IgD-negative memory B cell (primary cell): Measurements from ENCODE around the gene CACNB4. TPM values are rescaled to one million over a fixed set of nuclear protein-coding genes. Genes with fewer than 3 reads are reported as not detected.
"Not testable (repeated sequence)": the region's sequence is repeated elsewhere in the genome, so short reads cannot be mapped to it uniquely, and the experiment has no call there.

ENCODE experiments used
- H3K27ac Mint-ChIP-seq, 3 donors: one replicate each; pipeline ENCODE4 v1.8.0; 2020 to 2022; ENCODE audit warnings: mild to moderate bottlenecking in 3 of 3, mixed read lengths in 3 of 3, moderate library complexity in 1 of 3
- H3K27me3 Mint-ChIP-seq: one replicate; pipeline ENCODE4 v1.8.0; 2021; ENCODE audit warnings: mixed read lengths
- H3K36me3 Mint-ChIP-seq: one replicate; pipeline ENCODE4 v1.8.0; 2020; ENCODE audit warnings: mild to moderate bottlenecking, mixed read lengths
- H3K4me1 Mint-ChIP-seq, 3 donors: one replicate each; pipeline ENCODE4 v1.8.0; 2020 to 2022; ENCODE audit warnings: mixed read lengths in 3 of 3, mild to moderate bottlenecking in 1 of 3
- H3K4me3 Mint-ChIP-seq, 4 donors: one replicate each; pipeline ENCODE4 v1.8.0; 2020 to 2022; ENCODE audit warnings: mild to moderate bottlenecking in 4 of 4, mixed read lengths in 4 of 4, moderate library complexity in 3 of 4
- H3K9me3 Mint-ChIP-seq, 3 donors: one replicate each; pipeline ENCODE4 v1.8.0; 2020 to 2021; ENCODE audit warnings: mixed read lengths in 3 of 3, mild to moderate bottlenecking in 1 of 3
- polyA plus RNA-seq: library from polyadenylated mRNA; unstranded; fragments of 300-500 nt; fragmentation: Illumina TruSeq; gene quantifications from one replicate; pipeline ENCODE4 v1.2.3, GENCODE V29; 2021

CACNB4 gene
- polyA plus RNA-seq, 1 donor from 2014 or later, result 0.43 TPM

DNA sequence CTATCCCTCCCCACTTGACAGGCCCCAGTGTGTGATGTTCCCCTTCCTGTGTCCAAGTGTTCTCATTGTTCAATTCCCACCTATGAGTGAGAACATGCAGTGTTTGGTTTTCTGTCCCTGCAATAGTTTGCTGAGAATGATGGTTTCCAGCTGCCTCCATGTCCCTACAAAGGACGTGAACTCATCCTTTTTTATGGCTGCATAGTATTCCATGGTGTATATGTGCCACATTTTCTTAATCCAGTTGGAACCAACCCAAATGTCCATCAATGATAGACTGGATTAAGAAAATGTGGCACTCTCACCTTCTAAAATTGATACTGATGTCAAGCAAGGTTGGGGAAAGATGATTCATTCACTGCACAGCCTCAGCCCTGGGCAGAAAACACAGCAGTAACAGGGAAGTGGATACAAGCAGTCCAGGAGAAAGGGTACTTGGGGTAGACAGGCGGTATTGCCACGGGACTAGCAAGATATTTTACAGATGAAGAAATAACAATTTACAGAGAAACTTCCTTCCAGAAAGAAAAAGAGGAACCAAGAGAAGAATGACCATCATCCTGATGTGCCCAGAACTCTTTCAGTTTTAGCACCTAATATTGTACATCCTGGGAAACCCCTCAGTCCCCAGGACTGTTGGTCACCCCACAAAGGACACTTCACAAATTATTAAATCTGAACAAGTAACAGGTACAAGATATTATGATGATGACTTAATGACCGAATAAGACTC is 68.1 kb downstream of the CACNB4 start:
- H3K9me3 Mint-ChIP-seq, H3K4me3 Mint-ChIP-seq: not testable (repeated sequence)
- peaks cover 22% of the 10 kb centered on the region for H3K27me3 Mint-ChIP-seq

DNA sequence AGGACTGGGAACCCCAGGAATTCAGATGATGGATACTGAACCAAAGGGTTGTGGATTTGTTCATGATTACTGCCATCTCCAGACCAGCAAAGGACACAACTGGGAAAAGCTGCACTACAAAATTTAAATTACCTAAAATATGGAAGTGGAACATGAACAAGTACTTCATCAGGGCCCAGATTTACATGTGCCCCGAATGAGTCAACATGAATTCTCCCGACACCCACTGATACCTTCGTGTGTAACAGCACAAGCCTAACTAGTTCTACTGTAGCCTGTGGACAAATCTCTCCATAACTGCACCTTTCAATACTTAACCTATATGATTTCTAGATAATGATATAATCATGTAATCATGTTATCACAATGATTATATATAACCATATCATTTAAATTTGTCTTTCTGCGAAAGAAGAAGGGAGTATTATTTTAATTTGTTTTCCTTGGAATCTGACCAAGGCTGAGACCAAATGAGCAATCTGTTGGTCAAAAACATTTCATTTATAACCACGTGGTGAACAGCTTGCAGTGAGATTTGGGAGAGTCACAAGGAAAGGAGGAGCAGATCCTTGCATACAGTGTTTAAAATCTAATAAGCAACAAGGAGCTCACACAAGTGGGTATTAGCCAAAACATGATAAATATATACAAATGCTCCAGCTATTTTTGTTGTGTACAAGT is 70.5 kb downstream of the CACNB4 start:
- H3K36me3 Mint-ChIP-seq, result no peaks in the 10 kb centered on the region
- no peak overlapping the region for H3K27ac Mint-ChIP-seq
- H3K4me1 Mint-ChIP-seq, result peaks cover 3 to 5% (median 4%) of the 10 kb centered on the region in 3 donors
- no peaks in the 10 kb centered on the region for H3K9me3 Mint-ChIP-seq
- peaks cover 22% of the 10 kb centered on the region for H3K27me3 Mint-ChIP-seq
- H3K4me3 Mint-ChIP-seq, result no peak overlapping the region

More for the DNA sequence above, 68.1 kb downstream of the CACNB4 start:
- peak overlapping the region in 1 of 3 donors; percentile 63 for H3K27ac Mint-ChIP-seq
- not testable (repeated sequence) for H3K4me1 Mint-ChIP-seq, H3K36me3 Mint-ChIP-seq

DNA sequence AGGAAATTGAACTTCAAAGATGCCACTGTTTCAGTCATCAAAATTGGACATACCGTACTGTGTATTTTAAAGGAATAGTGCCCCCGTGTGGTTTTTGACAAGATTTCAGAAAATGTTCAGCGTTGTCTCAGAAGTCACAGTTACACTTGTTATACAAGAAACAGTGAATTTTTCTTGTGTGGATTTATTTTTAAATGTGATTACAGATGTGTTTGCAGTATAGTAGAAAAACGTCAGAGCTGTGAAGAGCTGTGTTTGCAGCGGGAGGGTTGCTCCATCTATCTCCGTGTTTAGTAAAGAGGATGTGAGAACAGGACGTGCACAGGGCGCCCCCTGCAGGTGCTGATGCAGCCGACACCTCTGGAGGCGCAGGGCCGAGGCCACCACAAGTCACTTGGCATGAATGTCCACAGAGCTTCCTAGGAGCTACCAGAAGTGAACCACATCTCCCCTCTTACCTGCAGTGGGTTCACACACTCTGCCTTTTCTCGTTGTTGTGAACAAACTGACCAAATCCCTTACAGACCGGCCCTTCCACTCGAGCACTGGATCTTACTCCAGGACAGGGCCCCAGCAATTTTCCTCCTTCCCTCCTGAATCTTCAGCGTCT is 73.1 kb downstream of the CACNB4 start:
- no peak overlapping the region for H3K27ac Mint-ChIP-seq
- H3K9me3 Mint-ChIP-seq, result no peaks in the 10 kb centered on the region
- peaks cover 24% of the 10 kb centered on the region for H3K27me3 Mint-ChIP-seq
- H3K4me3 Mint-ChIP-seq, result peak overlapping the region; percentile 21 to 92 (median 80)
- peaks cover 2 to 5% (median 2%) of the 10 kb centered on the region in 3 donors for H3K4me1 Mint-ChIP-seq
- H3K36me3 Mint-ChIP-seq, result no peaks in the 10 kb centered on the region

DNA sequence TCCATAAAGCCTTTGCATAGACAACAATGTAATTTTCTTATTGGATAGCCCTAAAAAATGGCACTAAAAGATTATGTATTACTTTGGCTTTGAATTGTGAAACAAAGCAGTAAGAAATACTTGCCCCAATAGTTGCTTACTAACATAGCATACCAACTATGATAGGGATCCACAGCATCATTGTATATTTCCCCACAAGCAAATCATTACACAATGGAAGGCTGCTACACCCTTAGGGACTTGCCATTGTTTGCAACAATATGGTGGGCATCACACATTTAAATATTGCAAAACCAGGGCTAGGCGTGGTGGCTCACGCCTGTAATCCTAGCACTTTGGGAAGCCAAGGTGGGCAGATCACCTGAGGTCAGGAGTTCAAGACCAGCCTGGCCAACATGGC is 74.4 kb downstream of the CACNB4 start:
- Mint-ChIP-seq H3K4me1 (peaks cover 1 to 5% (median 2%) of the 10 kb centered on the region in 3 donors), H3K27me3 (peaks cover 22% of the 10 kb centered on the region)

DNA sequence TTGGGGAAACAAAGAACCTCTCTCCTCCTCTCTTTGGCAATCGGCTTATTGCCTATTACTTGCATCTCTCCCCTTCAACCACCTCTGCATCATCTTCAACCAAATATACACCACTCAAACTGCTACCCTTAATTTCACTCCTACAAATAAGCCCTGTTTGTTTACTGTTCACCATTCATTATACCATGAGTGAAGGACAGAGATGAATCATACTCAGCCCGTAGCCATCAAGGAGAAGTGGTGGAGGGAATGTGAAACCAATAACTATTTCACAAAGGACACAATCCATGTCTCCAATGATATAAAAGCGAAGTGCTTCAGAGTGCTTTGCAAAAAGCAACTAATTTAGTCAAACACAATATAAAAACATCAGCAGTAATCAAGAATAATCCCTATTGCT is 76.8 kb downstream of the CACNB4 start:
- Mint-ChIP-seq H3K4me1 (peaks cover 1 to 5% (median 2%) of the 10 kb centered on the region in 3 donors), H3K9me3 (no peaks in the 10 kb centered on the region), H3K27ac (no peak overlapping the region), H3K4me3 (no peak overlapping the region), H3K27me3 (peaks cover 10% of the 10 kb centered on the region), H3K36me3 (no peaks in the 10 kb centered on the region)

More for the DNA sequence above, 74.4 kb downstream of the CACNB4 start:
- Mint-ChIP-seq H3K36me3 (no peaks in the 10 kb centered on the region), H3K4me3 (no peak overlapping the region), H3K9me3 (no peaks in the 10 kb centered on the region), H3K27ac (no peak overlapping the region)

DNA sequence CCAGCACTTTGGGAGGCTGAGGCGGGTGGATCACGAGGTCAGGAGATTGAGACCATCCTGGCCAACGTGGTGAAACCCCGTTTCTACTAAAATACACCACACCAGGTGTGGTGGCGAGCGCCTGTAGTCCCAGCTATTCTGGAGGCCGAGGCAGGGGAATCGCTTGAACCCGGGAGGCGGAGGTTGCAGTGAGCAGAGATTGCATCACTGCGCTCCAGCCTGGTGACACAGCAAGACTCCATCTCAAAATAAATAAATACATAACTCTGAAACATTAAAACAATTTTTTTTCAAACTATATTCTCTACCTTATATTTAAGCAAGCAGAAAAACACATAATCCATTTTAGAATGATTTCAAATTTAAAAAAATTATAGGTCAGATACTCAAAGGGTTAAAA is 77.8 kb downstream of the CACNB4 start:
- not testable (repeated sequence) for H3K27me3 Mint-ChIP-seq, H3K4me3 Mint-ChIP-seq, H3K27ac Mint-ChIP-seq, H3K9me3 Mint-ChIP-seq, H3K4me1 Mint-ChIP-seq, H3K36me3 Mint-ChIP-seq

DNA sequence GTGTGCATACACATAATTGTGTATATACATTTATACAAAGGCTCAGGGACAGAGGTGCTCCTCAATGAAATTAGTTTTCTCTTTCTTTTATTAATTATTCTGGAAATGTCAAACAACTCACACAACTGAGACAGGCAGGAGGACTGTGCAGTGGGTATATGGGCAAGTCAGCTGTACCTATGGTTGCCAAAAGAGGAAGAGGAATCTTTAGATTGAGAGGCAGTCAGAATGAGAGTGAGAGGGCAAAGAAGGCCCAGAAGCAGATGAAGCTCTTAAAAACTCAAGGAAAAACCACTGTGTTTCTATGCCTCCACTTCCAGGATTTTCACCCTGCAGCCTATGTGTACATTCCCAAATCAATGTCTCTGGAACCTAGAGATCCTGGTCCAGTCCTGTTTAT is 79.1 kb downstream of the CACNB4 start:
- no peaks in the 10 kb centered on the region for H3K4me1 Mint-ChIP-seq
- H3K27me3 Mint-ChIP-seq, result peaks cover 10% of the 10 kb centered on the region
- H3K9me3 Mint-ChIP-seq, result no peaks in the 10 kb centered on the region
- H3K36me3 Mint-ChIP-seq, result no peaks in the 10 kb centered on the region
- no peak overlapping the region for H3K27ac Mint-ChIP-seq
- no peak overlapping the region for H3K4me3 Mint-ChIP-seq

DNA sequence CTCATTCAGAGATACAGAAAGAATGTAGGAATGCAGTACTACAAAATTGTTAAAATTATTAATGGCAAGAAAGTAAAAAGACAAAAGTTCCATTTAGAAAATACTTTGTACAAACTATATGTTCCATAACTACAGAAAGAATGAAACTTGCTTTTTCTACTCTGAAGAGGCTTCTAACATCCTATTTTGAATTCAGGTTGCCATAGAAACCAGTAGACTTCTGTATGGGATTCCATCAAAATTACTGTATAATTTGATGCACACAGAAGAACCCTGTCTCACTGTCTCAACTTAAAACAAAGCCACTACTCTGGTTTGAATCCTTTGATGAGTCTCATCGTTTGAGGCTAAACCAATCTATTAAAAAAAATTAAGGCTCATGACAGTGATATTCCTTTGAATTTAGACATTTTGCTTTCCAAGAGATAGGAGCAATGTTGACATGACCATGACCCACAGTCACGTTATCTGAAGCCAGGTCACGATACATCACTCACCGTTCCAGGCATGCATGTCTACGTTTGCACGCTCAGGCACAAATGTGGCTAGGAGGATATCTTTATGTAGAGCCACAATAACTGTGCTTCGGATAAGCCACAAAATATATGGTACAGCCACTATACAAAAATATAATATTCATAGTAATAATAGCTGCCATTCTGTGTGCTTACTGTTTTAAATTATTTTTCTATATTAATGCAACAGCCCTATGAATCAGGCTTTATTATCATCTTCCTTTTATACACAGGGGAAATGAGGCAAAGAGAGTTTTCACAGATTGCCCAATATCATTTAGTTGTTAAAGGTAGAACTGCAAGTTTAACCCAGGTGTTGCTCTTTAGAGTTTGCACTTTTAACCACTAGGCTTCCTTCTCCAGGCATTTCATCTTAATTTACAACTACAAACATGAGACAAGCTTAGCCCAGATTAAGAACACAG is 82.4 kb downstream of the CACNB4 start:
- no peaks in the 10 kb centered on the region for H3K4me1 Mint-ChIP-seq

DNA sequence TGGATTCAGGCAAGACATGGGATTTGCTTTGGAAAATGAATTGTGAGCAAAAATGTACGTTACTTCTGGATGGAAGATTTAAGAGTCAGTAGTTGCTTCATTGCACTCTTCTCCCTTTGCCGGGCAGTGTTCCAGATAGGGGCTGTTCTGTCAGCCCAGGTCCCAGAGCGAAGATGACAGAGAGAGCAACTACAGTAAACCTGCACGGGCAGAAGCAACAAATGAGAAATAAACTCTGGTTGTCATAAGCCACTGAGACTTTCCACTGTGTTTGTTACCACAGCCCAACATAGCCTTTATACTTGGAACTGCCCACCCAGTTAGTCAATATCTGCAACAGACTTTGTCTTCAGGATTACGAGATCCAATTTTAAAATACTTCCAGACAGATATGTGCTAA is 83.3 kb downstream of the CACNB4 start:
- H3K27me3 Mint-ChIP-seq, result peaks cover 14% of the 10 kb centered on the region
- peaks cover 2% of the 10 kb centered on the region for H3K36me3 Mint-ChIP-seq
- no peaks in the 10 kb centered on the region for H3K9me3 Mint-ChIP-seq
- H3K27ac Mint-ChIP-seq, result no peak overlapping the region
- H3K4me1 Mint-ChIP-seq, result no peaks in the 10 kb centered on the region
- no peak overlapping the region for H3K4me3 Mint-ChIP-seq

More for the DNA sequence above, 82.4 kb downstream of the CACNB4 start:
- peaks cover 11% of the 10 kb centered on the region for H3K27me3 Mint-ChIP-seq
- no peaks in the 10 kb centered on the region for H3K9me3 Mint-ChIP-seq
- H3K27ac Mint-ChIP-seq, result no peak overlapping the region
- H3K36me3 Mint-ChIP-seq, result no peaks in the 10 kb centered on the region
- no peak overlapping the region for H3K4me3 Mint-ChIP-seq

GRCh38 chr2:152012697-152013096 is 86.1 kb downstream of the CACNB4 start:
- H3K9me3 Mint-ChIP-seq, result no peaks in the 10 kb centered on the region
- H3K36me3 Mint-ChIP-seq, result peaks cover 2% of the 10 kb centered on the region
- no peak overlapping the region for H3K4me3 Mint-ChIP-seq
- H3K4me1 Mint-ChIP-seq, result no peaks in the 10 kb centered on the region
- no peak overlapping the region for H3K27ac Mint-ChIP-seq
- H3K27me3 Mint-ChIP-seq, result peaks cover 15% of the 10 kb centered on the region

DNA sequence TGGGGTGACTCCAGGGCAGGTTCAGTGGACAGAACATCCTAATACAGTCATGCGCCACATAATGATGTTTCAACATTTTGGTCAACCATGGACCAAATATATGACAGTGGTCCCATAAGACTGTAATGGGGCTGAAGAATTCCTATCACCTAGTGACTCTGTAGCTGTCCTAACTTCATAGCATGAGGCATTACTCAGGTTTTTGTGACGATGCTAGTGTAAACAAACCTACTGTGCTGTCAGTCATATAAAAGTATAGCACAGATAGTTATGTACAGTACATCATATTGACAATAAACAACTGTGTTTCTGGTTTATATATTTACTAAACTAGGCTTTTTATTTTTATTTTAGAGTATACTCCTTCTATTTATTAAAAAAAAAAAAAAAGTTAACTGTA is 87.1 kb downstream of the CACNB4 start:
- H3K27ac Mint-ChIP-seq, result no peak overlapping the region
- H3K4me3 Mint-ChIP-seq, result no peak overlapping the region
- H3K4me1 Mint-ChIP-seq, result no peaks in the 10 kb centered on the region
- H3K36me3 Mint-ChIP-seq, result peaks cover 2% of the 10 kb centered on the region
- no peaks in the 10 kb centered on the region for H3K9me3 Mint-ChIP-seq
- H3K27me3 Mint-ChIP-seq, result peaks cover 14% of the 10 kb centered on the region

DNA sequence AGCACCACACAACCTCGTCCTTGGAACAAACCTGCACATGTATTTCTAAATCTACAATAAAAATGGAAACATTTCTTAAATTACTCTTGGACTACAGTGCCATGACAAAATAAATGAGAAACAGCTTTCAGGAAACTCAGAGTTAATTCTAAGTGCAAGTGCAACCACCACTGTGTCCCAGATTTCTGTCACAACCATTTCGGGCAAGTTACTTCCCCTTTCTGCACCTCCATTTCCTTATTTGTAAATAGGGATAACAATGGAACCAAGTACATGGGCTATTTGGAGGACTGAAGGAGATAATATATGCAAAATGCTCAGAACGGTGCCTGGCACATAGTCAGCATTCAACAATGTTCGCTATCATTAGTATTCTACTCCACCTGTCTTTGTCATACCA is 93.2 kb downstream of the CACNB4 start:
- no peaks in the 10 kb centered on the region for H3K9me3 Mint-ChIP-seq
- peaks cover 5% of the 10 kb centered on the region for H3K27me3 Mint-ChIP-seq
- H3K36me3 Mint-ChIP-seq, result no peaks in the 10 kb centered on the region
- H3K4me3 Mint-ChIP-seq, result no peak overlapping the region
- H3K4me1 Mint-ChIP-seq, result peaks cover 4 to 6% (median 5%) of the 10 kb centered on the region in 3 donors
- no peak overlapping the region for H3K27ac Mint-ChIP-seq

DNA sequence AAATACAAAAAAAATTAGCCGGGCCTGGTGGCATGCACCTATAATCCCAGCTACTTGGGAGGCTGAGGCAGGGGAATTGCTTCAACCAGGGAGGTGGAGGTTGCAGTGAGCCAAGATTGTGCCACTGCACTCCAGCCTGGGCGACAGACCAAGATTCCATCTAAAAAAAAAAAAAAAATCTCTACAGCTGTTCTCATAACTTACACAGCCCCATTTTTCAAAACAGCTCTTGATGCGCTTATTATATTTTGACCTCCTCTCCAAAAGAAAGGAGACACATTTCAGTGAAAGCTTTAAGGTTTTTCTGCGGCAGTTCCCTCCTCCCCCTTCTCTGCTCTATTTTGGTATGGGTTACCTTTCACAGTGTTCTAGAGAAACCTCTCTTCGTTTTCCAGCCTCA is 95.6 kb downstream of the CACNB4 start:
- not testable (repeated sequence) for H3K27me3 Mint-ChIP-seq, H3K36me3 Mint-ChIP-seq, H3K4me1 Mint-ChIP-seq, H3K27ac Mint-ChIP-seq, H3K9me3 Mint-ChIP-seq, H3K4me3 Mint-ChIP-seq

GRCh38 chr2:151999053-151999452 is 99.8 kb downstream of the CACNB4 start:
- Mint-ChIP-seq H3K9me3 (no peaks in the 10 kb centered on the region), H3K4me3 (no peak overlapping the region), H3K36me3 (no peaks in the 10 kb centered on the region), H3K27me3 (no peaks in the 10 kb centered on the region), H3K4me1 (no peaks in the 10 kb centered on the region), H3K27ac (peak overlapping the region in 1 of 3 donors; percentile 53)
